H1 (cell line): Measurements from ENCODE around the gene LCLAT1. TPM values are rescaled to one million over a fixed set of nuclear protein-coding genes. Genes with fewer than 3 reads are reported as not detected.

ENCODE experiments used
- CBX8 ChIP-seq: fragments of 300-800, 300-1000 bp; sonication (generic); IDR thresholded peaks from 2 replicates; pipeline ENCODE4 v1.7.1; 2016; ENCODE audit warnings: low read depth, low read length, borderline replicate concordance
- CHD7 ChIP-seq: fragments of 300-600 bp; sonication (generic); IDR thresholded peaks from 2 replicates; pipeline ENCODE4 v1.7.1; 2012; ENCODE audit warnings: low read length, moderate library complexity, mild to moderate bottlenecking, inconsistent platforms; ENCODE audit not compliant: insufficient replicate concordance
- EZH2 ChIP-seq: fragments of 200-600 bp; sonication (generic); IDR thresholded peaks from 2 replicates; pipeline ENCODE4 v1.7.1; 2012; ENCODE audit warnings: low read depth, mild to moderate bottlenecking, moderate library complexity, low read length, inconsistent platforms; ENCODE audit not compliant: severe bottlenecking
- GABPA ChIP-seq: IDR thresholded peaks from 2 replicates; pipeline ENCODE4 v1.6.1; 2011; ENCODE audit warnings: mild to moderate bottlenecking, low read length, moderate library complexity, borderline replicate concordance; ENCODE audit not compliant: insufficient read depth
- MAX ChIP-seq: IDR thresholded peaks from 2 replicates; pipeline ENCODE4 v1.6.1; 2012; ENCODE audit warnings: inconsistent platforms
- POU5F1 ChIP-seq: IDR thresholded peaks from 2 replicates; pipeline ENCODE4 v1.6.1; 2011; ENCODE audit warnings: low read depth, mild to moderate bottlenecking, low read length, moderate library complexity
- SRF ChIP-seq: IDR thresholded peaks from 2 replicates; pipeline ENCODE4 v1.6.1; 2011; ENCODE audit warnings: mild to moderate bottlenecking, low read depth, low read length, moderate library complexity
- TAF7 ChIP-seq: optimal IDR thresholded peaks from 2 replicates; pipeline ENCODE3; 2011; ENCODE audit warnings: low read depth, mild to moderate bottlenecking, inconsistent platforms, low read length, moderate library complexity, borderline replicate concordance
- polyA plus RNA-seq, 7 experiments: library from polyadenylated mRNA; depleted of rRNA in 3 of 7; stranded (reverse) in 5 of 7; unstranded in 2 of 7; fragments of >200 nt in 5 of 7; fragments of 200-250 nt in 2 of 7; gene quantifications; 1 replicate in 5 of 7; 2 replicates in 1 of 7; 4 replicates in 1 of 7; pipeline versions ENCODE4 v1.2.1 to v1.2.3, GENCODE V29; 2011 to 2013; ENCODE audit warnings: missing spikeins in 2 of 7, mixed read lengths in 2 of 7
- total RNA-seq: library from RNA; stranded (reverse); fragmentation: NEBNext Ultra II Directional; extraction: Animal tissue kit (Norgen Biotek cat#: 25700); gene quantifications from 2 replicates; pipeline ENCODE4 v1.2.1, GENCODE V29; 2021

LCLAT1 gene
- total and polyA plus RNA-seq, 2 of the 8 experiments (the other 6 are each of a cell fraction or from before 2014, with no cell fraction given): 7.6 to 22.0 TPM

- TF ChIP-seq CHD7: no peak
- TF ChIP-seq MAX: no peak
- TF ChIP-seq CBX8: no peak
- TF ChIP-seq GABPA: no peak
- TF ChIP-seq TAF7: no peak
- no peak for TF ChIP-seq SRF
- TF ChIP-seq POU5F1: no peak
- no peak for TF ChIP-seq EZH2
These were observed 41.1 kb downstream of the LCLAT1 start (continued) for GRCh38 chr2:30488012-30488659.
